Astrocyte (in vitro differentiated cells and primary cell): ENCODE data around the gene EMP1. TPM values are rescaled to one million over a fixed set of nuclear protein-coding genes. Genes with fewer than 3 reads are reported as not detected.

ENCODE experiments used
- DNase-seq: peaks from one replicate; pipeline ENCODE4 v3.0.0-alpha.2; 2010; ENCODE audit warnings: low read depth
- FAIRE-seq: peaks from 2 replicates; lab custom pipeline; 2011; peaks lifted over from hg19 to GRCh38; lab: Jason Lieb, UNC
- H2AFZ ChIP-seq: 2 replicates; pipeline ENCODE4 v1.6.0; 2012; ENCODE audit warnings: low read depth, low read length, inconsistent platforms
- H3K27ac ChIP-seq: 2 replicates; pipeline ENCODE4 v1.5.1; 2011; ENCODE audit warnings: low read depth, low read length, inconsistent platforms
- H3K27me3 ChIP-seq: 2 replicates; pipeline ENCODE4 v1.6.0; 2011; ENCODE audit warnings: low read length, inconsistent platforms; ENCODE audit not compliant: insufficient read depth
- H3K36me3 ChIP-seq: 2 replicates; pipeline ENCODE4 v1.5.1; 2011; ENCODE audit warnings: low read length, inconsistent platforms; ENCODE audit not compliant: insufficient read depth
- H3K4me1 ChIP-seq: 2 replicates; pipeline ENCODE4 v1.5.1; 2011; ENCODE audit warnings: low read length, inconsistent platforms; ENCODE audit not compliant: insufficient read depth
- H3K4me2 ChIP-seq: 2 replicates; pipeline ENCODE4 v1.6.0; 2012; ENCODE audit warnings: low read length, inconsistent platforms
- H3K4me3 ChIP-seq: 2 replicates; pipeline ENCODE4 v1.5.1; 2011; ENCODE audit warnings: low read depth, mild to moderate bottlenecking, low read length, inconsistent platforms; ENCODE audit not compliant: insufficient read depth
- H3K79me2 ChIP-seq: 2 replicates; pipeline ENCODE4 v1.6.0; 2012; ENCODE audit warnings: mild to moderate bottlenecking, low read length, inconsistent platforms; ENCODE audit not compliant: insufficient read depth
- H3K9ac ChIP-seq: 2 replicates; pipeline ENCODE4 v1.6.0; 2012; ENCODE audit warnings: mild to moderate bottlenecking, low read length, inconsistent platforms
- H3K9me3 ChIP-seq: 2 replicates; pipeline ENCODE4 v1.5.1; 2012; ENCODE audit warnings: low read depth, mild to moderate bottlenecking, low read length, inconsistent platforms; ENCODE audit not compliant: insufficient read depth
- H4K20me1 ChIP-seq: 2 replicates; pipeline ENCODE4 v1.6.0; 2012; ENCODE audit warnings: low read length, inconsistent platforms; ENCODE audit not compliant: insufficient read depth
- H3K27ac Mint-ChIP-seq: one replicate; pipeline ENCODE4 v1.8.0; 2021; ENCODE audit warnings: mild to moderate bottlenecking, mixed read lengths; ENCODE audit not compliant: unreplicated experiment
- H3K27me3 Mint-ChIP-seq: one replicate; pipeline ENCODE4 v1.8.0; 2021; ENCODE audit warnings: low read depth, mixed read lengths; ENCODE audit not compliant: unreplicated experiment
- H3K36me3 Mint-ChIP-seq: one replicate; pipeline ENCODE4 v1.8.0; 2021; ENCODE audit warnings: low read depth, mixed read lengths; ENCODE audit not compliant: unreplicated experiment
- H3K4me1 Mint-ChIP-seq: one replicate; pipeline ENCODE4 v1.8.0; 2021; ENCODE audit warnings: low read depth, mixed read lengths; ENCODE audit not compliant: unreplicated experiment
- H3K4me3 Mint-ChIP-seq: one replicate; pipeline ENCODE4 v1.8.0; 2021; ENCODE audit warnings: mild to moderate bottlenecking, moderate library complexity, mixed read lengths; ENCODE audit not compliant: unreplicated experiment
- H3K9me3 Mint-ChIP-seq: one replicate; pipeline ENCODE4 v1.8.0; 2021; ENCODE audit warnings: mild to moderate bottlenecking, mixed read lengths; ENCODE audit not compliant: unreplicated experiment
- CTCF ChIP-seq: IDR thresholded peaks from 2 replicates; pipeline ENCODE4 v1.5.1; 2011; ENCODE audit warnings: low read depth, mild to moderate bottlenecking, inconsistent platforms, low read length, moderate library complexity; ENCODE audit not compliant: insufficient read depth
- EZH2 ChIP-seq: IDR thresholded peaks from 2 replicates; pipeline ENCODE4 v1.6.1; 2012; ENCODE audit warnings: mild to moderate bottlenecking, low read length, inconsistent platforms; ENCODE audit not compliant: insufficient read depth
- total RNA-seq: library from RNA; stranded (reverse); gene quantifications from 2 replicates; pipeline ENCODE4 v1.2.1, GENCODE V29; 2021

The EMP1 gene
- total RNA-seq, 1 donor from 2014 or later = 71.7 TPM

GRCh38 chr12:13167906-13168305 lies 28.6 kb upstream of the EMP1 start:
- FAIRE-seq = no peak
- Mint-ChIP-seq H3K9me3 (peaks cover 3% of the 10 kb centered on the region), H3K4me1 (peaks cover 27% of the 10 kb centered on the region), H3K27ac (no peak overlapping the region), H3K36me3 (no peaks in the 10 kb centered on the region), H3K27me3 (no peaks in the 10 kb centered on the region), H3K4me3 (no peak overlapping the region)
- TF ChIP-seq EZH2 (no peak), CTCF (no peak)
- Histone ChIP-seq H3K79me2 (no peaks in the 10 kb centered on the region), H3K36me3 (no peaks in the 10 kb centered on the region), H3K4me3 (no peak overlapping the region), H2AFZ (no peak overlapping the region), H3K4me1 (peaks cover 28% of the 10 kb centered on the region), H3K9me3 (no peaks in the 10 kb centered on the region), H3K27ac (no peak overlapping the region), H3K4me2 (no peak overlapping the region), H3K9ac (no peak overlapping the region), H3K27me3 (no peaks in the 10 kb centered on the region), H4K20me1 (no peaks in the 10 kb centered on the region)
- DNase-seq = no peak

GRCh38 chr12:13169272-13169671 lies 27.3 kb upstream of the EMP1 start:
- Histone ChIP-seq H3K27ac (no peak overlapping the region), H3K36me3 (no peaks in the 10 kb centered on the region), H3K79me2 (no peaks in the 10 kb centered on the region), H3K4me1 (peaks cover 42% of the 10 kb centered on the region), H3K27me3 (no peaks in the 10 kb centered on the region), H3K4me3 (no peak overlapping the region), H3K4me2 (no peak overlapping the region), H4K20me1 (no peaks in the 10 kb centered on the region), H3K9ac (no peak overlapping the region), H2AFZ (no peak overlapping the region), H3K9me3 (no peaks in the 10 kb centered on the region)
- H3K4me1 Mint-ChIP-seq = peaks cover 39% of the 10 kb centered on the region
- FAIRE-seq (no peak), DNase-seq (no peak)
- peaks cover 3% of the 10 kb centered on the region for H3K9me3 Mint-ChIP-seq
- no peak overlapping the region for H3K4me3 Mint-ChIP-seq
- H3K36me3 Mint-ChIP-seq = no peaks in the 10 kb centered on the region
- no peak overlapping the region for H3K27ac Mint-ChIP-seq
- no peak for TF ChIP-seq CTCF
- H3K27me3 Mint-ChIP-seq = no peaks in the 10 kb centered on the region

GRCh38 chr12:13170892-13171490 lies 25.5 kb upstream of the EMP1 start:
- Histone ChIP-seq H3K4me2 (peak overlapping the region; percentile 34), H3K79me2 (no peaks in the 10 kb centered on the region), H2AFZ (no peak overlapping the region), H3K27ac (peak overlapping the region; percentile 88), H4K20me1 (no peaks in the 10 kb centered on the region), H3K4me1 (peaks cover 44% of the 10 kb centered on the region), H3K4me3 (no peak overlapping the region), H3K9ac (no peak overlapping the region), H3K36me3 (no peaks in the 10 kb centered on the region), H3K9me3 (no peaks in the 10 kb centered on the region), H3K27me3 (no peaks in the 10 kb centered on the region)
- DNase-seq = no peak
- Mint-ChIP-seq H3K4me1 (peaks cover 47% of the 10 kb centered on the region), H3K27ac (peak overlapping the region; percentile 88), H3K36me3 (no peaks in the 10 kb centered on the region), H3K27me3 (no peaks in the 10 kb centered on the region), H3K4me3 (no peak overlapping the region), H3K9me3 (peaks cover 3% of the 10 kb centered on the region)
- TF ChIP-seq EZH2 (no peak), CTCF (no peak)
- peak; percentile 83 for FAIRE-seq
